ENCODE measurements around the gene CLIC4.
A peak's percentile ranks its signal among the peaks of the same experiment; 100 is the strongest.

The CLIC4 gene

DNA sequence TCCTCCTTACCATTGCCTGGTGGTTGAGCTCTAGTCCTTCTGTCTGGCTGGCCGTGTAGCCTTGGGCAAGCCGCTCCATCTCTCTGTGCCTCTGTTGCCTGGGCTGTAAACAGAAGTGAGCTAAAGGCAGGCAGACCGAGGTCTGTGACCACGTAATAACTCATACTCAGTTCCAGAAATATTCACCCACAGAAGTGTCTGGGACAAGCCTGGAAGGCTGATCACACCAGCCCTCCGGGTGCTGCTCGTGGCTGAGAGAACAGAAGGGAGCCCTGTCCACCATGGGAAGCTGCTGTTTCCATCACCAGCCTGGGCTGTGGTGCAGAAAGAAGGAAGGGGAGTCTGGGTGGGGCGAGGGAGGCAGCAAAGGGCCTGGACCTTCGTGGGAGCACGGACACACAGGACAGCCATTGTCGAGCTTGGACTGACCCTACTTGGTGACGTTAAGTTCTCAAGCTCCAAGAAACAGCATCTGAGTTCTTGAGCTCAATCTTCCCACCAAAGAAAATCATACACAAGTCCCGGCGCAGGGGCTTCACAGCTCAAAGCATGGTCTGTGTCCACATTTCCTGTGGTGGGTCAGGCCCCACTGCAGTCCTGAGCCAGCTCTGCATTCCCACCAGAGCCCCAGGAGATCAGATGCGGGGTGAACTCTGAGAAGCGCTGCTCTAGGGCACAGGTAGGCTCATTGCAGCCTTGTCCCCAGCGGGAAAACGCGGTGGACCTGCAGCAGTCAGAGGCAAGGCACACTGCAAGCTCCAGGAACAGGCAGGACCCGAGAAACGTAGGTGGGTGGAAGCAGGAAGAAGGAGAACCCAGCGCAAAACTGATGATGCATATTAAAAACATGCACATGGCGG, 123.0 kb downstream of the CLIC4 start:
- peak in 1 of 10 donors; percentile 69 for DNase-seq
- intact Hi-C loops (cut with DNase I) = no loop called here

DNA sequence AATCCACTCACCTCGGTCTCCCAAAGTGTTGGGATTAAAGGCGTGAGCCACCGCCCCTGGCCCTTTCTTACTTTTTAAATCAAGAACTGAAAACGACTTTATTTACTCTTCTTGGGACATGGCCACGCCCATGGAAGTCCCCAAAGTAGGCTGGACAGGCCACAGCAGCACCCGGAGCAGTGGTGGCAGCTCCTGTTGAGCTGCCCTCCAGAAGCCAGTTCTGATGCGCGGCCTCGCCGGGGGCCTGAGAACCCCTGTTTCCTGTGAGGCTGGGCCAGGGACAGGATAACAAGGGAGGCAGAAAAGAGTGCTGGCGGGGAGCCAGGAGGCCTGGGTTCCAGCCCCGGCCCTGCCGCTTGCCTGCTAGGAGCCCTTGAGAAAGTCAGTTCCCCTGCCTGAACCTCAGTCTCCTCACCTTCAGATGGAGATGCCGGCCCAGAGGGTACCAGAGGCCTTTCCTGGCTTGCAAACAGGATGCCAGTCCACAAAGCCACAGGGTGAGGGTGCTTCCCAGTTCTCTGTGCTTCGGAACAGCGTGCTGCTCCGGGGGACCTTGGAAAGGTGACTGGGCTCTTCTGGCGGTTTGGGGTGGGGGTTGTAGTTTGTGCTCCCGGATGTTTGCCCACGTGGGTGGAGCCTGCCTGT, 125.4 kb downstream of the CLIC4 start:
- DNase-seq = no peak
- intact Hi-C loops (cut with DNase I) = no loop called here

DNA sequence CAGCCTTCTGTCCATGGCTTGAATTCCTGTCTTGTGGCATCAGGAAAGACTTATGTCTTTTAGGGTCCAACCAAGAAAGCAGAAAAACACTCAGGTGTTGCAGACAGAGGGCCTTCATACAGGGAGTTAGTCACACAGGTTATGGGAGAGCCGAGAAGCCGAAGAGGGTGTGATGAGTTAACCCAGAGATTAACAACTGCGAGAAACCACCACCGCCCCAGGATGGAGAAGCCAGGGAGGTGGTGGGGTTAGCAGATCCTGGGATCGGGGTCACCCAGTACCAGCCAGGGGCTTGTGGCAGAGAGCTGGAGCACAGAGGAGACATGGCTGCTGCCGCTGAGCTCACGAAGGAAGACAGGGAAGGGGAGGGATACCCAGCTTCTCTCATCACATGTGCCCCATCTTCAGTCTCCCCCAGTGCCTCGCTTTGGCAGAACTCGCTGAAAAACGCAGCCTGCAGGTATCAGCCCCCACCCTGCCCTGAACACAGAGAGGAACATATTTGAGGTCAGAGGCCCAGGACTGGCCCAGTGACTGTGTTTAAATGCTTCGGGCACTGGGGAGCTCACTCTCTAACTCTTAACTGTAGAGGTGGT, 126.2 kb downstream of the CLIC4 start:
- intact Hi-C loops (cut with DNase I) = no loop called here
- DNase-seq = no peak

DNA sequence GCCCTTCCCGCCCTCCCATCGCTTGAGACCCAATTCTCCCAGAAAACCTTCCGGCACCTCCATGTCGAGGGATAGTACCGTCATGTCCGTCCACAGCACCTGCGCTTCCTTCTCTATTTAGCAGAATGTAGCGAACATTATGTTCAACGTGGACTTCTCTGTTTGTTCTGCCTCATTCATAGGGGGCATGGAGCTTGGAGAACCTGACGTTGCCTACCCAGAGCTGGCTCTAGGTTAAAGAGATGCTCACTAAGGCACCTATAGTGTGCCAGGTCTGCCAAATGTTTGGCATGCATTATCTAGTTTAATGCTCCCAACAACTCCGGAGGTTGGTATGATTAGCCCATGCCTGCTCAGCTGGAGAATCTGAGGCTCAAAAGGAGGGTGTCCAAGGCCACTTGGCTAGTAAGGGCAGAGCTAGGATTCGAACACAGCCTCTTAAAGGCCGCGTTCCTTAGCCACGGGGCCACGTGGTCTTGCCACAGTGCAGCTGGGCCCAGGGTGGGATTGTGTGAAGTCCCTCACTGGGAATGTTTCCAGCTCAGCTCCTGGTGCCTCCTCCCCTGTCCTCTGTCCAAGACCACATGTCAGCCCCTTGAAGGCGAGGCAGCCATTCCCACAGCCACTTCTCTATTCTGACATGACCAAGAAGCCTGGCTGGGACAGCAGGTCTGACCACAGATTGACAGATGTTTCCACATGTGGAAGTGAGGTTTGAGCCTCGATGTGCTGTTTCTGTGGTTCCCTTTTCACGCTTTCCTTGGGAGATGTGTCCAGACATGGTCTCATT, 127.0 kb downstream of the CLIC4 start:
- peak in 4 of 10 donors; percentile 12 to 90 (median 18) for DNase-seq
- intact Hi-C loops (cut with DNase I) = no loop called here

- intact Hi-C loops (cut with DNase I) = no loop called here
- DNase-seq = no peak
Observed at GRCh38 chr1:24873148-24873547, 127.9 kb downstream of the CLIC4 start.

- DNase-seq = no peak
- intact Hi-C loops (cut with DNase I) = no loop called here
Observed at GRCh38 chr1:24874056-24874455, 128.8 kb downstream of the CLIC4 start.

GRCh38 chr1:24874611-24875234, 129.5 kb downstream of the CLIC4 start:
- DNase-seq = no peak
- intact Hi-C loops (cut with DNase I) = no loop called here

DNA sequence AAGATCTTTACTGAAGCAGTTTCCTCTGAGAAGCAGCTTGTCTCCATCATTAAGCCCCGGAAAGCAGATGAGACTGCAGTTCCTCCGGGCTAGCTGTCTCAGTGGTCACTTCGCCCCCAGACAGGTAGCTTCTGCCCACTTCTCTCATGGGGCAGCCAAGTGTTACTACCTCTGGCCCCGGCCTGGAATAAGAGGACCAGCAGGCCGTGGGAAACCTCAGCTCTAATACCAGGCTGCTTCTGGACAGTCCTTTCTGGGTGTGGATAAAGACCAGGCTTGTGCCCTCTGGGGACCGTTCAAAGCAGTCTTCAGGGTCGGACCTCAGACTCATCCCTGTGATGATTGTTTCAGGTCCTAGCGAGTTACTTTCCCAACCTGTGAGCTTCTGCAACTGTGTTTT, 130.0 kb downstream of the CLIC4 start:
- intact Hi-C loops (cut with DNase I) = no loop called here

GRCh38 chr1:24875991-24876506, 130.8 kb downstream of the CLIC4 start:
- DNase-seq = peak in 1 of 10 donors; percentile 26
- intact Hi-C loops (cut with DNase I) = no loop called here

More for the DNA sequence above, 130.0 kb downstream of the CLIC4 start:
- no peak for DNase-seq

DNA sequence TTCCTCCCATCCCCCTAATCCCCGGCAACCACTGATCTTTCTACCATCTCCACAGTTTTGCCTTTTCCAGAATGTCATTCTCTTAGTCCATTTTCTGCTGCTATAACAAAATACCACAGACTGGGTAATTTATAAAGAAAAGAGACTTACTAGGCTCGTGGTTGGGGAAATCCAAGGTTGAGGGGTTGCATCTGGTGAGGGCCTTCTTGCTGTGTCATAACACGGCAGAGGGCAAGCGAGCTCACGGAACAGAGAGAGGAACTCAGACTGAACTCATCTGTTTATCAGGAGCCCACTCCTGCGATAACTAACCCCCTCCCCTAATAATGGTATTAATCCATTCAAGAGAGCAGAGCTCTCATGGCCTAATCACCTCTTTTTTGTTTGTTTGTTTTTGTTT, 132.8 kb downstream of the CLIC4 start:
- intact Hi-C loops (cut with DNase I) = no loop called here
- no peak for DNase-seq

- intact Hi-C loops (cut with DNase I) = no loop called here
- peak in 2 of 10 donors; percentile 9 to 49 for DNase-seq
Observed at GRCh38 chr1:24878775-24879742, 133.8 kb downstream of the CLIC4 start.

- DNase-seq = no peak
- intact Hi-C loops (cut with DNase I) = no loop called here
Observed at GRCh38 chr1:24881034-24881433, 135.8 kb downstream of the CLIC4 start.

GRCh38 chr1:24884751-24885150, 139.5 kb downstream of the CLIC4 start:
- DNase-seq = no peak
- intact Hi-C loops (cut with DNase I) = no loop called here

GRCh38 chr1:24886241-24886640, 141.0 kb downstream of the CLIC4 start:
- peak in 2 of 10 donors; percentile 2 to 39 for DNase-seq
- intact Hi-C loops (cut with DNase I) = no loop called here

GRCh38 chr1:24888061-24888970, 143.1 kb downstream of the CLIC4 start:
- peak in 1 of 10 donors; percentile 30 for DNase-seq

GRCh38 chr1:24888971-24889676, 143.9 kb downstream of the CLIC4 start:
- DNase-seq = peak in 1 of 10 donors; percentile 4
- intact Hi-C loops (cut with DNase I) = no loop called here

More at GRCh38 chr1:24888061-24888970, 143.1 kb downstream of the CLIC4 start:
- intact Hi-C loops (cut with DNase I) = no loop called here

DNA sequence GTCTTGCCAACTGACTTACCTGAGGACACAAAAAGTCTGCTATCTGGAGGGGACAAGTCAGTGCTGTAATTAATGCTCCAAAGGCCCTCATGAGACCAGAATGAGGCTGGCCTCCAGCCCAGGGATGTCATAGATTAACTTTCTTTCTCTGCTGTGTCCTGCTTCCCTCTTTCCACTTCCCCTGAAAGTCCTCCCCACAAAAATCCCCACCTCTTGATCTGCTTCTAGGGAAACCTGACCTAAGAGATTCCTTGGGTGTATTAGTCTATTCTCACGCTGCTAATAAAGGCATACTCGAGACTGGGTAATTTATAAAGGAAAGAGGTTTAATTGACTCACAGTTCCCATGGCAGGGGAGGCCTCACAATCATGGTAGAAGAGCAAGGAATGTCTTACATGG, 145.6 kb downstream of the CLIC4 start:
- intact Hi-C loops (cut with DNase I) = no loop called here
- DNase-seq = no peak

Measured in posterior cingulate gyrus (tissue), 11 donors.